Endodermal cell (in vitro differentiated cells): ENCODE data around the gene SLC27A2. TPM values are rescaled to one million over a fixed set of nuclear protein-coding genes. Genes with fewer than 3 reads are reported as not detected.
A peak's percentile ranks its signal among the peaks of the same experiment; 100 is the strongest.

ENCODE experiments used
- DNase-seq: peaks from one replicate; pipeline ENCODE4 v3.0.0-alpha.2; 2017
- H3K27ac ChIP-seq: 2 replicates; pipeline ENCODE4 v1.5.1; 2013; ENCODE audit warnings: mild to moderate bottlenecking, low read depth, low read length, moderate library complexity
- H3K27me3 ChIP-seq: 2 replicates; pipeline ENCODE4 v1.6.1; 2013; ENCODE audit warnings: mild to moderate bottlenecking, low read length, moderate library complexity; ENCODE audit not compliant: insufficient read depth, control insufficient read depth, poor library complexity, severe bottlenecking
- H3K36me3 ChIP-seq: 2 replicates; pipeline ENCODE4 v1.7.0; 2013; ENCODE audit warnings: mild to moderate bottlenecking, low read length, moderate library complexity; ENCODE audit not compliant: control insufficient read depth, insufficient read depth
- H3K4me1 ChIP-seq: one replicate; pipeline ENCODE4 v1.7.0; 2013; ENCODE audit warnings: low read length; ENCODE audit not compliant: control insufficient read depth, insufficient read depth
- H3K4me3 ChIP-seq: 2 replicates; pipeline ENCODE4 v1.5.1; 2013; ENCODE audit warnings: mild to moderate bottlenecking, low read length, moderate library complexity
- H3K9ac ChIP-seq: 2 replicates; pipeline ENCODE4 v1.6.1; 2013; ENCODE audit warnings: mild to moderate bottlenecking, low read length, moderate library complexity; ENCODE audit not compliant: poor library complexity, severe bottlenecking; ENCODE audit errors: extremely low read depth
- H3K9me3 ChIP-seq: 2 replicates; pipeline ENCODE4 v1.6.1; 2013; ENCODE audit warnings: mild to moderate bottlenecking, low read length, moderate library complexity; ENCODE audit not compliant: control insufficient read depth
- H3K27ac Mint-ChIP-seq: 2 replicates; pipeline ENCODE4 v1.8.0; 2020; ENCODE audit warnings: mixed read lengths
- H3K27me3 Mint-ChIP-seq: 2 replicates; pipeline ENCODE4 v1.8.0; 2021; ENCODE audit warnings: mild to moderate bottlenecking, mixed read lengths; ENCODE audit not compliant: insufficient read depth
- H3K36me3 Mint-ChIP-seq: 2 replicates; pipeline ENCODE4 v1.8.0; 2020; ENCODE audit warnings: low read depth, mixed read lengths
- H3K4me1 Mint-ChIP-seq: 2 replicates; pipeline ENCODE4 v1.8.0; 2020; ENCODE audit warnings: mixed read lengths
- H3K4me3 Mint-ChIP-seq: 2 replicates; pipeline ENCODE4 v1.8.0; 2020; ENCODE audit warnings: mild to moderate bottlenecking, moderate library complexity, mixed read lengths
- H3K9me3 Mint-ChIP-seq: 2 replicates; pipeline ENCODE4 v1.8.0; 2020; ENCODE audit warnings: mild to moderate bottlenecking, mixed read lengths
- WGBS, 2 experiments: methylation state at CpG; one replicate each; pipeline versions ENCODE4 v1.1.5 to v1.1.7; 2013; ENCODE audit warnings: missing lambda C conversion rate in 2 of 2, mixed read lengths in 1 of 2; ENCODE audit not compliant: insufficient coverage in 1 of 2, insufficient read length in 1 of 2; 5-methylcytosine and 5-hydroxymethylcytosine counted together
- total RNA-seq, 2 donors: library from RNA; stranded (reverse); fragmentation: NEBNext Ultra II Directional in 1 of 2; extraction: Animal tissue kit (Norgen Biotek cat#: 25700) in 1 of 2; gene quantifications; 2 replicates in 1 of 2; 3 replicates in 1 of 2; pipeline ENCODE4 v1.2.1, GENCODE V29; 2021
- TF ChIP-seq, protein P1 (sequence below): fragments of 200-600 bp; sonication (generic); conservative IDR thresholded peaks from 2 replicates; pipeline ENCODE4 v1.5.0; 2021; ENCODE audit warnings: antibody characterized with exemption, mild to moderate bottlenecking

The SLC27A2 gene
- total RNA-seq, 2 donors from 2014 or later: 4.0 to 6.8 TPM

DNA sequence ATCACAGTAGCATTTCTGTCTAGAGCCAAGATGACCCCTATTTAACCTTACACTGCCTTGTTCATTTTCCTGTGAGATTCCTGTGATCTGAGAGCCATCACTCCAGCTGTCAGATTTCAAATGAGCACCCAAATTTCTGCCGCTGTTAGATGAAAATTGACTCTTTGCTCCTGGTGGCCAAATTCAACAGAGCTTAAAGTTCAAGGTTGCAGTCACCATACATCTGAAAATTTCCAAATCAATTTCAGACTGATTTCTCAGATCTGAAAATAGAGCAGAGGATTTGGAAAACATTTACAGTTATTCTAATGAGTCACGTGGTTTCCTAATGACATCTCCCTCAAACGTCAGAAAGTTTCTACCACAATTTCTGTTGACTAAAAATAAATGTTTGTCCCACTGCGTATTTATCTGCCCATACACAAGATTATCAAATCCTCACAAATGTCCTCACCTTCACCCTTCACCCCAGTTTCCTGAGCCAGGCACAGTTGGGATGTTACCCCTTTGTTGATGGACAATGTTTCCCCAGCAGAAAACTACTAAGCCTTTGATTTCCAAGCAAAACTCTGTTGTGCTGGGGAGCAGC lies 67.1 kb downstream of the SLC27A2 start:
- Mint-ChIP-seq H3K4me1 (no peaks in the 10 kb centered on the region), H3K27me3 (peaks cover 21% of the 10 kb centered on the region), H3K9me3 (no peaks in the 10 kb centered on the region), H3K4me3 (no peak overlapping the region), H3K36me3 (no peaks in the 10 kb centered on the region), H3K27ac (no peak overlapping the region)
- Histone ChIP-seq H3K27ac (no peak overlapping the region), H3K27me3 (peaks cover 26% of the 10 kb centered on the region), H3K4me3 (no peak overlapping the region), H3K9me3 (no peaks in the 10 kb centered on the region), H3K4me1 (no peaks in the 10 kb centered on the region), H3K9ac (no peak overlapping the region), H3K36me3 (no peaks in the 10 kb centered on the region)
- DNase-seq: peak; percentile 9
- 91 to 98% methylated on average over 4 of the region's 4 CpGs for WGBS, 2 experiments
- TF ChIP-seq, protein P1, sequence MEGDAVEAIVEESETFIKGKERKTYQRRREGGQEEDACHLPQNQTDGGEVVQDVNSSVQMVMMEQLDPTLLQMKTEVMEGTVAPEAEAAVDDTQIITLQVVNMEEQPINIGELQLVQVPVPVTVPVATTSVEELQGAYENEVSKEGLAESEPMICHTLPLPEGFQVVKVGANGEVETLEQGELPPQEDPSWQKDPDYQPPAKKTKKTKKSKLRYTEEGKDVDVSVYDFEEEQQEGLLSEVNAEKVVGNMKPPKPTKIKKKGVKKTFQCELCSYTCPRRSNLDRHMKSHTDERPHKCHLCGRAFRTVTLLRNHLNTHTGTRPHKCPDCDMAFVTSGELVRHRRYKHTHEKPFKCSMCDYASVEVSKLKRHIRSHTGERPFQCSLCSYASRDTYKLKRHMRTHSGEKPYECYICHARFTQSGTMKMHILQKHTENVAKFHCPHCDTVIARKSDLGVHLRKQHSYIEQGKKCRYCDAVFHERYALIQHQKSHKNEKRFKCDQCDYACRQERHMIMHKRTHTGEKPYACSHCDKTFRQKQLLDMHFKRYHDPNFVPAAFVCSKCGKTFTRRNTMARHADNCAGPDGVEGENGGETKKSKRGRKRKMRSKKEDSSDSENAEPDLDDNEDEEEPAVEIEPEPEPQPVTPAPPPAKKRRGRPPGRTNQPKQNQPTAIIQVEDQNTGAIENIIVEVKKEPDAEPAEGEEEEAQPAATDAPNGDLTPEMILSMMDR: no peak

DNA sequence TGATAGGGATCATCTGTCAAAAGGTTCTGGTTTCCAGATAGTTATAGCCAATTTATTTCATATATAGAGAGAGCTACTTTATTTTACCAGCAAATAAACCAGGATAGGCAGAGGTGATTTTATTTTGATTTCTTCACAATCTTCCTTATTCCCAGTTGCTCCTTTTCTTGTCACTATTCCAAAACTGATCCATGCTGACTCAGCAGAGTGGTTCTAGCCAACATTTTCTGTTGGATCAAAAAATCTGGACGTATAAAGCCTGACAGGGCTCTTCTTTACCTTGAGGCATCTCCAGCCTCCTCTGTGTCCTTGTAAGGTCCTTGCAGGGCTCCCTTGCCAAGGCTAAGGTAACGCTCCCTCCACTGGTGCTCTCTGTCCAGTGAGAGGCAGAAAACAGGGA lies 67.7 kb downstream of the SLC27A2 start:
- H3K27me3 ChIP-seq: peaks cover 33% of the 10 kb centered on the region
- no peaks in the 10 kb centered on the region for H3K4me1 Mint-ChIP-seq
- TF ChIP-seq, protein P1: no peak
- peak; percentile 7 for DNase-seq
- H3K36me3 Mint-ChIP-seq: no peaks in the 10 kb centered on the region
- no peak overlapping the region for H3K27ac Mint-ChIP-seq
- H3K9me3 ChIP-seq: no peaks in the 10 kb centered on the region
- no peaks in the 10 kb centered on the region for H3K36me3 ChIP-seq
- WGBS, 2 experiments: 91 to 92% methylated on average over 2 of the region's 2 CpGs
- no peak overlapping the region for H3K4me3 Mint-ChIP-seq
- H3K27ac ChIP-seq: no peak overlapping the region
- no peak overlapping the region for H3K4me3 ChIP-seq
- H3K27me3 Mint-ChIP-seq: peaks cover 27% of the 10 kb centered on the region
- no peak overlapping the region for H3K9ac ChIP-seq
- H3K4me1 ChIP-seq: no peaks in the 10 kb centered on the region
- no peaks in the 10 kb centered on the region for H3K9me3 Mint-ChIP-seq

DNA sequence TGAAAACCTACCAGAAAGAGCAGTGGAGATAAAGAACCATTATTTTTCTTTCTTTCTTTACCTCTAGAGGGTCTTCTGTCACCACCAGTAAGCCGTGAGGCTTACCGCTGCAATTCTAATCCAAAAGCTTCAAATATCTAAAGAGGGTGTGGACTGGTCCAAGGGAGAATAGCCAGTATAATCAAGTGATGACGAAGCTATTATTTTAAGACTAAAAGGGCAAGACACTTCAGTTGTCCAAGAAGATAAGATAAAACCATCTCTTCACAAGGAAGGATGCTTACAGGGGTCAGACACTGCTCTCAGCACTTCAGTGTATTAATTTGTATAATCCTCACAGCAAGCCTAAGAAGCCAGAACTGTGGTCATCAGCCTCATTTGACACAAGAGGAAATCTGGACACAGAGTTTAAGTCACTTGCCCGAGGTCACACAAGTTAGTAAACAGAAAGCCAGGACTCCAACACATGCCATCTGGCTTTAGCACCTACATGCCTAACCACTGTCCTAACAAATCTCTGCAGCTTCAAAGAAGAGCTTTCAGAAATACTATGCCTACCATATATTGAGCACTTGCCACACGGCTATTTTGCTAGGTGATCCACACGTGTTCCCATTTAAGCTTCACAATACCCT lies 68.9 kb downstream of the SLC27A2 start:
- Mint-ChIP-seq H3K9me3 (no peaks in the 10 kb centered on the region), H3K27me3 (peaks cover 32% of the 10 kb centered on the region), H3K4me1 (no peaks in the 10 kb centered on the region), H3K4me3 (no peak overlapping the region), H3K36me3 (no peaks in the 10 kb centered on the region), H3K27ac (no peak overlapping the region)
- peak; percentile 1 for DNase-seq
- Histone ChIP-seq H3K4me1 (no peaks in the 10 kb centered on the region), H3K27ac (no peak overlapping the region), H3K36me3 (no peaks in the 10 kb centered on the region), H3K9me3 (no peaks in the 10 kb centered on the region), H3K27me3 (peaks cover 42% of the 10 kb centered on the region), H3K4me3 (no peak overlapping the region), H3K9ac (no peak overlapping the region)
- TF ChIP-seq, protein P1: no peak
- WGBS, 2 experiments: 85 to 93% methylated on average over 4 to 6 of the region's 6 CpGs
